ENCODE measurements around the gene MSRB1. TPM values are rescaled to one million over a fixed set of nuclear protein-coding genes. Genes with fewer than 3 reads are reported as not detected.
"Not testable (repeated sequence)": the region's sequence is repeated elsewhere in the genome, so short reads cannot be mapped to it uniquely, and the experiment has no call there.

Gene MSRB1
- total and polyA plus RNA-seq, 12 donors = 24.6 to 82.2 (median 35.6) TPM

- TF ChIP-seq, protein P1, sequence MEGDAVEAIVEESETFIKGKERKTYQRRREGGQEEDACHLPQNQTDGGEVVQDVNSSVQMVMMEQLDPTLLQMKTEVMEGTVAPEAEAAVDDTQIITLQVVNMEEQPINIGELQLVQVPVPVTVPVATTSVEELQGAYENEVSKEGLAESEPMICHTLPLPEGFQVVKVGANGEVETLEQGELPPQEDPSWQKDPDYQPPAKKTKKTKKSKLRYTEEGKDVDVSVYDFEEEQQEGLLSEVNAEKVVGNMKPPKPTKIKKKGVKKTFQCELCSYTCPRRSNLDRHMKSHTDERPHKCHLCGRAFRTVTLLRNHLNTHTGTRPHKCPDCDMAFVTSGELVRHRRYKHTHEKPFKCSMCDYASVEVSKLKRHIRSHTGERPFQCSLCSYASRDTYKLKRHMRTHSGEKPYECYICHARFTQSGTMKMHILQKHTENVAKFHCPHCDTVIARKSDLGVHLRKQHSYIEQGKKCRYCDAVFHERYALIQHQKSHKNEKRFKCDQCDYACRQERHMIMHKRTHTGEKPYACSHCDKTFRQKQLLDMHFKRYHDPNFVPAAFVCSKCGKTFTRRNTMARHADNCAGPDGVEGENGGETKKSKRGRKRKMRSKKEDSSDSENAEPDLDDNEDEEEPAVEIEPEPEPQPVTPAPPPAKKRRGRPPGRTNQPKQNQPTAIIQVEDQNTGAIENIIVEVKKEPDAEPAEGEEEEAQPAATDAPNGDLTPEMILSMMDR (IDR thresholded peaks at IDR 0.05) = no peak
- peaks cover 0 to 15% (median 7%) of the 10 kb centered on the region in 9 donors for H3K4me1 ChIP-seq
- H3K27me3 ChIP-seq = peaks cover 14 to 93% (median 85%) of the 10 kb centered on the region in 7 donors
- WGBS, 2 donors = 11 to 12% methylated on average over 15 of the region's 15 CpGs
- no peaks in the 10 kb centered on the region for H3K9me3 ChIP-seq
- no peaks in the 10 kb centered on the region for H3K36me3 ChIP-seq
- ATAC-seq (peak in 1 of 8 donors; percentile 39), DNase-seq (no peak)
- intact Hi-C loops (cut with DNase I) = loop anchor here in 1 of 10 donors (10.0 kb wide), 1 partner anchor 64 kb away; the partner anchor contains the start of genes GFER, NOXO1 and SYNGR3
- H3K4me3 ChIP-seq = no peak overlapping the region
- H3K27ac ChIP-seq = no peak overlapping the region
Measured at GRCh38 chr16:1920727-1921171, 22.2 kb downstream of the MSRB1 start.

GRCh38 chr16:1920122-1920521, 22.9 kb downstream of the MSRB1 start:
- H3K36me3 ChIP-seq, H3K4me3 ChIP-seq, ATAC-seq, DNase-seq, H3K27ac ChIP-seq, H3K9me3 ChIP-seq: not testable (repeated sequence)
- H3K4me1 ChIP-seq = peaks cover 0 to 15% (median 7%) of the 10 kb centered on the region in 9 donors
- 66 to 69% methylated on average over 21 of the region's 21 CpGs for WGBS, 2 donors
- peaks cover 14 to 94% (median 91%) of the 10 kb centered on the region in 7 donors for H3K27me3 ChIP-seq
- intact Hi-C loops (cut with DNase I) = loop anchor here in 1 of 10 donors (10.0 kb wide), 1 partner anchor 65 kb away; the partner anchor contains the start of genes GFER, NOXO1 and SYNGR3

- H3K27me3 ChIP-seq = peaks cover 14 to 95% (median 94%) of the 10 kb centered on the region in 7 donors
- no peak for ATAC-seq
- WGBS, 2 donors = 32 to 33% methylated on average over 30 of the region's 30 CpGs
Measured at GRCh38 chr16:1919327-1919998, 23.5 kb downstream of the MSRB1 start.

GRCh38 chr16:1918351-1919326, 24.4 kb downstream of the MSRB1 start, which contains the start of gene HS3ST6:
HS3ST6 (minus strand) TSS chr16:1918415; CDS start chr16:1918323, 92 bp downstream.
- 4 to 5% methylated on average over 54 to 62 of the region's 71 CpGs for WGBS, 2 donors
- ATAC-seq (no peak), DNase-seq (no peak)
- peaks cover 14 to 95% (median 94%) of the 10 kb centered on the region in 7 donors for H3K27me3 ChIP-seq
- TF ChIP-seq, protein P1 (IDR thresholded peaks at IDR 0.05) = no peak
- intact Hi-C loops (cut with DNase I) = no loop called here
- H3K27ac ChIP-seq = no peak within 1 kb of the TSS
- H3K4me1 ChIP-seq = peaks cover 0 to 10% (median 4%) of the 10 kb centered on the region in 9 donors
- no peaks in the 10 kb centered on the region for H3K36me3 ChIP-seq
- no peaks in the 10 kb centered on the region for H3K9me3 ChIP-seq
- peak within 1 kb of the TSS in 2 of 10 donors; percentile 5 to 16 for H3K4me3 ChIP-seq

More at GRCh38 chr16:1919327-1919998, 23.5 kb downstream of the MSRB1 start:
- Histone ChIP-seq H3K36me3 (no peaks in the 10 kb centered on the region), H3K9me3 (no peaks in the 10 kb centered on the region), H3K4me3 (no peak overlapping the region), H3K4me1 (peaks cover 0 to 15% (median 7%) of the 10 kb centered on the region in 9 donors), H3K27ac (no peak overlapping the region)
- TF ChIP-seq, protein P1 (IDR thresholded peaks at IDR 0.05) = no peak
- no peak for DNase-seq
- intact Hi-C loops (cut with DNase I) = no loop called here
